Activated T-helper 1 cell treated with anti-CD3 and anti-CD28 coated beads, Interleukin-12 subunit alpha, Interleukin-12 subunit beta, Interleukin-2, Interleukin-4 antibody, amounts not matched to agents 30 ng/mL and 10 ng/mL and 1 ng/mL, durations not matched to agents 14 hours and 24 hours and 36 hours (primary cell): ENCODE data around the gene CRLF2. TPM values are rescaled to one million over a fixed set of nuclear protein-coding genes. Genes with fewer than 3 reads are reported as not detected.
"Not testable (repeated sequence)": the region's sequence is repeated elsewhere in the genome, so short reads cannot be mapped to it uniquely, and the experiment has no call there.

Experiments
- DNase-seq: peaks from one replicate; pipeline ENCODE4 v3.0.0; 2021; ENCODE audit warnings: low spot score
- H3K27ac Mint-ChIP-seq: one replicate; pipeline ENCODE4 v1.8.0; 2021; ENCODE audit warnings: mild to moderate bottlenecking, mixed read lengths
- H3K27me3 Mint-ChIP-seq: one replicate; pipeline ENCODE4 v1.8.0; 2022; ENCODE audit warnings: mild to moderate bottlenecking, moderate library complexity, mixed read lengths; ENCODE audit not compliant: insufficient read depth
- H3K36me3 Mint-ChIP-seq: one replicate; pipeline ENCODE4 v1.8.0; 2021; ENCODE audit warnings: low read depth, mixed read lengths
- H3K4me1 Mint-ChIP-seq: one replicate; pipeline ENCODE4 v1.8.0; 2021; ENCODE audit warnings: low read depth, mixed read lengths
- H3K4me3 Mint-ChIP-seq: one replicate; pipeline ENCODE4 v1.8.0; 2021; ENCODE audit warnings: mild to moderate bottlenecking, moderate library complexity, mixed read lengths
- H3K9me3 Mint-ChIP-seq: one replicate; pipeline ENCODE4 v1.8.0; 2021; ENCODE audit warnings: mixed read lengths
- intact Hi-C: fragments of 100-400 bp; cut with micrococcal nuclease; formaldehyde crosslinking; loops from one replicate; pipeline ENCODE4 v1.15.1; 2024
- total RNA-seq: library from RNA; stranded (reverse); gene quantifications from 2 replicates; pipeline ENCODE4 v1.2.3, GENCODE V29; 2022

The CRLF2 gene
- total RNA-seq, 1 donor from 2014 or later: 1.3 TPM

DNA sequence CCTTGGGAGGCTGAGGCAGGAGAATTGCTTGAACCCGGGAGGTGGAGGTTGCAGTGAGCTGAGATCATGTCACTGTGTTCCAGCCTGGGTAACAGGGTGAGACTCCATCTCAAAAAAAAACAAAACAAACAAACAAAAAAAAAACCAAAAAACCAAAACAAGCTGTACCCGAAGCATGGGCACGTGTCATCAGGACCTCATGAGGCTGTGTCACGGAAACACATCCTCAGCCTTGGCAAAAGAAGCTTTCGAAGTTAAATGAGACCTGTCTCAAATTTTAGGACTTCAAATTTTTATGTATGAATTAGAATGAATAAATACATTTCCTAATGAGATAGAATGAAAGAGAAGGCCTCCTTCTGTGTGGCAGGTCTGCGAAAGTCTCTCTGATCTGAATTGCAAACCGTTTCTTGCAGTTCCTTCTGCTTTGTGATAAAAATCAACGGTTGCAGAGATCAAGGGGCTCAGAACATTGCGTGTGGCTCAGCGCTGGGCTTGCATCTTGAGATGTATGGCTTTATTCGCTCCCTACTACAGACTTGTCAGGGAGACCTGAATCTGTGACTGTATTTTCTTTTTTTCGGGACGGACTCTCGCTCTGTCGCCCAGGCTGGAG lies 19.5 kb upstream of the CRLF2 start:
- Mint-ChIP-seq H3K27ac (no peak overlapping the region), H3K9me3 (peaks cover 16% of the 10 kb centered on the region), H3K4me3 (no peak overlapping the region), H3K27me3 (no peaks in the 10 kb centered on the region), H3K36me3 (no peaks in the 10 kb centered on the region), H3K4me1 (no peaks in the 10 kb centered on the region)
- intact Hi-C loops: no loop called here
- no peak for DNase-seq

DNA sequence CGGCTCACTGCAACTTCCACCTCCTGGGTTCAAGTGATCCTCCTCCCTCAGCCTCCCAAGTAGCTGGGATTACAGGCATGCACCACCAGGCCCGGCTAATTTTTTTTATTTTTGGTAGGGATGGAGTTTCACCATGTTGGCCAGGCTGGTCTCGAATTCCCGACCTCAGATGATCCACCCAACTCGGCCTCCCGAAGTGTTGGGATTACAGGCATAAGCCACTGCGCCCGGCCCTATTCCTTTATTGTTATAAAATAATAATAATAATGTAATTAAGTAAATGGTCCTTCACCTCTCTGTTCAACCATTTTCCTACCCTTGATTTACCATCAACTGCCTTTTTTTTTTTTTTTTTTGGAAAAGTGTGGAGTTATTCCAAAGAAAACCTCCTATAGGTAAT lies 15.7 kb upstream of the CRLF2 start:
- peaks cover 34% of the 10 kb centered on the region for H3K9me3 Mint-ChIP-seq
- H3K27ac Mint-ChIP-seq, DNase-seq, H3K4me3 Mint-ChIP-seq, intact Hi-C loops, H3K36me3 Mint-ChIP-seq, H3K4me1 Mint-ChIP-seq, H3K27me3 Mint-ChIP-seq: not testable (repeated sequence)

DNA sequence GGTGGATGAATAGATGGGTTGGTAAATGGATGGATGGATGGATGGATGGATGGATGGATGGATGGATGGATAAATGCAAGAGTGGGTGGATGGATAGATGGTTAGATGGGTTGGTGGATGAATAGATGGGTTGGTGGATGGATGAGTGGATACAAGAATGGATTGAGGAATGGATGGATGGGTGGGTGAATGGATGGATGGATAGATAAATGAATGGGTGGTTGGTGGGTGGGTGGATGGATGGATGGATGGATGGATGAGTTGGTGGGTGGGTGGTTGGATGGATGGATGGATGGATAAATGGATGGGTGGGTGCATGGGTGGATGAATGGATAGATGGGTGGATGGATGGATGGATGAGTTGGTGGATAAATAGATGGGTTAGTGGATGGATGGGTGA lies 13.8 kb upstream of the CRLF2 start:
- H3K27ac Mint-ChIP-seq: peak overlapping the region; percentile 13
- peaks cover 38% of the 10 kb centered on the region for H3K9me3 Mint-ChIP-seq
- H3K27me3 Mint-ChIP-seq: no peaks in the 10 kb centered on the region
- H3K36me3 Mint-ChIP-seq: peaks cover 2% of the 10 kb centered on the region
- H3K4me3 Mint-ChIP-seq: no peak overlapping the region
- intact Hi-C loops: no loop called here
- no peak for DNase-seq
- H3K4me1 Mint-ChIP-seq: peaks cover 5% of the 10 kb centered on the region

DNA sequence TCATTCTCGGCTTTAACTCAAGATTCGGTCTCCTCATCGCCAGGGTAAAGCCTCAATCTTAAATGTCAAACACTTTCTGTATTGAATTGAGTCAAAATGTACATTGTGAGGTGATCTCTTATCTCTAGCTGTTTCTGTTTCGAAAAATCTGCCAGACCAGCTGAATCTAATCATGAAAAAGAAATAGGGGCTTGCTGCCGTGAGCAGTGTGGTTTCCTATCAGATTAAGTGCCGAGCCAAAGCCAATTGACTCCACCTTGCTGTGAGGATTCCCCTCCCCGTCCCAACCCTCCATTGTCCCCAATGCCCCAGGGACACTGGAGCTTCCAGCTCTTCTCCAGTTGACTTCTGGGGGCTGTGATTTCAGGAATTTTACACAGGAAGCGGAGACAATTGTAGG lies 12.5 kb upstream of the CRLF2 start:
- DNase-seq: peak; percentile 9
- Mint-ChIP-seq H3K27ac (no peak overlapping the region), H3K9me3 (peaks cover 38% of the 10 kb centered on the region), H3K36me3 (peaks cover 2% of the 10 kb centered on the region), H3K4me1 (peaks cover 5% of the 10 kb centered on the region), H3K4me3 (no peak overlapping the region), H3K27me3 (no peaks in the 10 kb centered on the region)
- intact Hi-C loops: loop anchor here (2.0 kb wide), 2 partner anchors 16 to 18 kb away; no protein-coding TSS in a partner anchor

DNA sequence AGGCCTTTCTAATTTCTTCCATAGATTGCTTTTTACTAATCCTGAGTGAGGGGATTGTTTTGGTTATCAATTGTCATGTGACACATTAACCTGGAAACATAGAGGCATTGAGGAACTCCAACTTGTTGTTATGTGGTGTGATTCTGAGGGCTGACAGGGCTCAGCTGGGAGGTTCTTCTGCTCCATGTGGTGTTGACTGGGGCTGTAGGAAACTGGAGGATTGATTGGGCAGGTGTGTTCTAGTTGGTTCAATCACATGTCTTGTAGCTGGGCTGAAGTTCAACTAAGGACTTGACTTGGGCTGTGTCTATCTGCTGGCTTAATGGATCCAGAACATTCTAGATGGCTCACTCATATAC lies 10.8 kb upstream of the CRLF2 start:
- Mint-ChIP-seq H3K4me1 (peaks cover 5% of the 10 kb centered on the region), H3K36me3 (peaks cover 2% of the 10 kb centered on the region), H3K4me3 (no peak overlapping the region), H3K9me3 (peaks cover 38% of the 10 kb centered on the region), H3K27ac (no peak overlapping the region), H3K27me3 (no peaks in the 10 kb centered on the region)
- intact Hi-C loops: no loop called here
- no peak for DNase-seq

DNA sequence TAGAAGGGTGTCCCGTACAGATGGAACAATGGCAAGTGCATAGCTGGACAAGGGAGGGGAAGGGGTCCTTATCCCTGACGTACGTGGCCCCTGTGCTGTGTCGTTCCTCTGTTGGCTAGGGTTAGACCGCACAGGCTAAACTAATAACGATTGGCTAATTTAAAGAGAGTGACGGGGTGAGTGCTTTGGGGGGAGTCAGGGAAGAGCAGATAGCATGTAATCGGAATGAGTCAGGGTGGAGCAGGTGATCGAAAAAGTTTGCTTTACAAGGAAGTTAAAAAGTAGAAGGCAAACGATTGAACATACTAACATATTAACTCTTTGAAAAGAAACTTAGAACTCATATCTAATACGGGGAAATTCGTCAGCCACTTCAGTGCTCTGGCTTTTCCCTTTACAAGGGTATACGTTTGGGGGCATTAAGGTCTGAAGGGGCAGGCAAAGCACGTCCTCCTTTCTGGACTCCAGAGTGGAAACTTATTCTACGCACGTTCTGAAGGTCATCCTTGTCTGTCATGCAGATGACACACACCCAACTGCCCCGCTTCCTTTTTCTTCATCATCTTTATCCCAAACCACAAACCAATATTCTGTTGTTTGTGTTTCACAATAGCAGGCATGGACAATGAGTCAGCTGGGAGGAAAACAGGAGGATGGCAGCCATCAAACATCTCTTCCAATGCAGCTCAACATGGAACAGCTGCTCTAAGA lies 10.2 kb upstream of the CRLF2 start:
- Mint-ChIP-seq H3K4me1 (peaks cover 5% of the 10 kb centered on the region), H3K27me3 (no peaks in the 10 kb centered on the region), H3K9me3 (peaks cover 37% of the 10 kb centered on the region), H3K36me3 (peaks cover 2% of the 10 kb centered on the region), H3K27ac (no peak overlapping the region), H3K4me3 (no peak overlapping the region)
- intact Hi-C loops: no loop called here
- DNase-seq: no peak

DNA sequence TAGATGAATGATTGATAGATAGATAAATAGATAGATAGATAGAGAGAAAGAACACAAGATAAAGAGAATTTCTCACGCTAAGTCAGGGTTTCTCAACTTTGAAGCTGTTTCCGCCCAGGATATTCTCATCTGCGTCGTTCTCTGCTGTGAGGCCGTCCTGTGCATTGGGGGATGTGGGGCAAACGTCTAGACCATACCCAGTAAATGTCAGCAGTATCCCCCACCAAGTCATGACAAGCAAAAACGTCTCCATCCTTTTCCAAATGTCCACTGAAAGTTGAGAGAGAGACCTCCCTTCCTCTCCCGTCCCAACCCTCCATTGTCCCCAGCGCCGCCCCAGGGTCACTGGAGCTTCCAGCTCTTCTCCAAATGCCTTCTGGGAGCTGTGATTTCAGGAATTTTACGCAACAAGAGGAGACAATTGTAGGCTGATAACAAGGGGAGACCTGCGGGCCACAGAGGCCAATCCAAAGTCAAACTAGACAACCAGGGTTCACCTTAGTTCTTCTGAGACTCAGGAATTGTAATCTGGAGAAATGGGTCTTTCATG lies 8.9 kb upstream of the CRLF2 start:
- Mint-ChIP-seq H3K36me3 (peaks cover 2% of the 10 kb centered on the region), H3K27me3 (no peaks in the 10 kb centered on the region), H3K9me3 (peaks cover 24% of the 10 kb centered on the region), H3K4me1 (peaks cover 5% of the 10 kb centered on the region), H3K4me3 (no peak overlapping the region), H3K27ac (no peak overlapping the region)
- intact Hi-C loops: no loop called here
- no peak for DNase-seq

DNA sequence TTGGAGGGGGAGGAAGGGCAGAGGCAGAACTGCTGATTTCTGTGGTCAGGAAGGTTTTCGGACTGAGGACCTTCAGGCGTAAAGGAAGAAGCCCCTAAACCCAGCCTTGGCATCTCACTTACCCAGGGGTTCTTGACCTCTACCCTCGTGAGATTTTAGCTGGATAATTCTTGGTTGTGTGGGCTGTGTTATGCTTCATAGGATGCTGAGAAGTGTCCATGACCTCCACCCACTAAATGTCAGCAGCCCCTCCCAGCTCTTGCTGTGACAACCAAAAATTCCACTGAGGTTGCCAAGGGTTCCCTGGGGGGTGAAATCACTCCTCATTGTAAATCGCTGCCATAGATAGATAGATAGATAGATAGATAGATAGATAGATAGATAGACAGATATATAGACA lies 5.8 kb upstream of the CRLF2 start:
- H3K4me3 Mint-ChIP-seq: no peak overlapping the region
- H3K36me3 Mint-ChIP-seq: peaks cover 2% of the 10 kb centered on the region
- H3K4me1 Mint-ChIP-seq: peaks cover 6% of the 10 kb centered on the region
- H3K27ac Mint-ChIP-seq: no peak overlapping the region
- intact Hi-C loops: no loop called here
- H3K9me3 Mint-ChIP-seq: peaks cover 9% of the 10 kb centered on the region
- no peak for DNase-seq
- H3K27me3 Mint-ChIP-seq: peaks cover 4% of the 10 kb centered on the region

DNA sequence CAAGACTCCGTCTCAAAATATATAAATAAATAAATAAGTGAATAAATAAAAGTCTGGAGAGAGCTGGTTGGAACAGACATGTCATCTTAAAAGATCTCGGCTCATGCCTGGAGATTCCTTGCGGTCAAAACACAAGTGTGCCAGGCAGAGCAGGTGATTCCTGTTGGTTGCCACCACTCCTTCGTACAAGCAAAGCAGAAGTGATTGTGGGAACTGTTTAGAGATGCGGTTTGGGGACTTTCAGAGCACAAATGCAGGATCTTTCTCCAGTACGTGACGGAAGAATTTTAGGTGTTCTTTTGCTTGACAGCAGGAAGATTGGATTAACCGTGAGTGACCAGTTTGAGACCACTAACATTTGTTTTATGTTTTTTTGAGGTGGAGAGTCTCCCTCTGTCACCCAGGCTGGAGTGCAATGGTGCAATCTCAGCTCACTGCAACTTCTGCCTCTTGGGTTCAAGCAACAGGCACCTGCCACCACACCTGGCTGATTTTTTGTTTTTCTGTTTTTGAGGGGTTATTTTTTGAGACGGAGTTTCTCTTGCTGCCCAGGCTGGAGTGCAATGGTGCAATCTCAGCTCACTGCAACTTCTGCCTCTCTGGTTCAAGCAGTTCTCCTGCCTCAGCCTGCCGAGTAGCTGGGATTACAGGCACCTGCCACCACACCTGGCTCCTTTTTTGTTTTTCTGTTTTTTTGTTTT lies 2.8 kb upstream of the CRLF2 start:
- H3K27me3 Mint-ChIP-seq: peaks cover 4% of the 10 kb centered on the region
- no peak overlapping the region for H3K27ac Mint-ChIP-seq

DNA sequence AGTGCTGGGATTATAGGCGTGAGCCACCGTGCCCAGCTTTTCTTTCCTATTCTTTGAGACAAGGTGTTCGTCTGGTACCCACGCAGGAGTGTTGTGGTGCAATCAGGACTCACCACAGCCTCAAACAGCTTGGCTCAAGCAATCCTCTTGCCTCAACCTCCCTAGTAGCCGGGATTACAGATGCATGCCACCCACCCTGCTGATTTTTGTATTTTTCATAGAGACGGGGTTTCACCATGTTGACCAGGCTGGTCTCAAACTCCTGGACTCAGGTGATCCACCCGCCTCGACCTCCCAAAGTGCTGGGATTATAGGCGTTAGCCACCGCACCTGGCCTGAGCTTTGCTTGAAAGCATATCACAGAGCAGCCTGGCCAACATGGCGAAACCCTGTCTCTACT lies 1.5 kb upstream of the CRLF2 start:
- Mint-ChIP-seq H3K27ac (no peak overlapping the region), H3K36me3 (peaks cover 11% of the 10 kb centered on the region), H3K9me3 (peaks cover 10% of the 10 kb centered on the region), H3K4me3 (no peak overlapping the region), H3K27me3 (peaks cover 5% of the 10 kb centered on the region), H3K4me1 (peaks cover 24% of the 10 kb centered on the region)
- no peak for DNase-seq
- intact Hi-C loops: no loop called here

More for the DNA sequence above, 2.8 kb upstream of the CRLF2 start:
- Mint-ChIP-seq H3K36me3 (peaks cover 10% of the 10 kb centered on the region), H3K4me1 (peaks cover 24% of the 10 kb centered on the region), H3K9me3 (peaks cover 10% of the 10 kb centered on the region), H3K4me3 (no peak overlapping the region)
- DNase-seq: no peak
- intact Hi-C loops: no loop called here

DNA sequence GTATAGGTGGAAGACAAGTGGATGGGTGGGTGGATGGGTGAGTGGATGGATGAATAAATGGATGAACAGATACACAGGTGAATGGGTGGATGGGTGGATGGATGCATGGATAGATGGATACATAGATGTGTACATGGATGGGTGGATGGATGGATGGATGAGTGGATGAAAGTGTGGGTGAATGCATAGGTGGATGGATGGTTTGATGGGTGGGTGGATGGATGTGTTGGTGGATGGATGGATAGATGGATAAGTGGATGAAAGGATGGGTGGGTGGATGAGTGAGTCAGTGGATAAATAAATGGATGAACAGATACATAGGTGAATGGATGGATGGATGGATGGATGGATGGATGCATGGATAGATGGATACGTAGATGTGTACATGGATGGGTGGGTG lies 1.6 kb downstream of the CRLF2 start:
- H3K4me1 Mint-ChIP-seq: peaks cover 44% of the 10 kb centered on the region

DNA sequence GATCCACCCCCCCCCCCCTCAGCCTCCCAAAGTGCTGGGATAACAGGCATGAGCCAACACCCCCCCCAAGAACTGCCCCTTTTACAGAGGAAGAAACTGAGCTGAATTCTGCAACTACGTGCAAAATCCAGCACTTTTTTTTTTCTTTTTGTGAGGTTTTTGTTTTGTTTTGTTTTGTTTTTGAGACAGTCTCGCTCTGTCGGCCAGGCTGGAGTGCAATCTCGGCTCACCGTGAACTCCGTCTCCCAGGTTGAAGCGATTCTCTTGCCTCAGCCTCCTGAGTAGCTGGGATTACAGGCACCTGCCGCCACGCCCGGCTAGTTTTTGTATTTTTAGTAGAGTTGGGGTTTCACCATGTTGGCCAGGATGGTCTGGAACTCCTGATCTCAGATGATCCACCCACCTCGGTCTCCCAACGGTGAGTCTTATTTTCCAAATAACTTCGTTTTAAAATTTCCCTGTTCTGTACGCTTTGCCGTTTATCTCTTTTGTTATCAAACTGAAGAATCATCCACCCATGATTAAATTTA lies 4.9 kb downstream of the CRLF2 start:
- no peak for DNase-seq
- peaks cover 1% of the 10 kb centered on the region for H3K27me3 Mint-ChIP-seq
- H3K9me3 Mint-ChIP-seq: peaks cover 9% of the 10 kb centered on the region
- H3K4me1 Mint-ChIP-seq: peaks cover 42% of the 10 kb centered on the region
- H3K4me3 Mint-ChIP-seq: peak overlapping the region; percentile 40
- intact Hi-C loops: loop anchor here (1.0 to 10.0 kb wide), 8 partner anchors 17 to 1497 kb away; partner anchors contain the start of genes ASMTL, PLCXD1 and SLC25A6
- peaks cover 10% of the 10 kb centered on the region for H3K36me3 Mint-ChIP-seq
- H3K27ac Mint-ChIP-seq: peak overlapping the region; percentile 54

More for the DNA sequence above, 1.6 kb downstream of the CRLF2 start:
- Mint-ChIP-seq H3K4me3 (peak overlapping the region; percentile 27), H3K36me3 (peaks cover 11% of the 10 kb centered on the region), H3K9me3 (peaks cover 10% of the 10 kb centered on the region), H3K27me3 (peaks cover 5% of the 10 kb centered on the region), H3K27ac (peak overlapping the region; percentile 26)
- no peak for DNase-seq
- intact Hi-C loops: no loop called here
